ENCODE data around the gene ACAA2. TPM values are rescaled to one million over a fixed set of nuclear protein-coding genes. Genes with fewer than 3 reads are reported as not detected.

Gene ACAA2
- 10 to 100 TPM; 19.8 to 21.4 TPM for total RNA-seq
- 12.3 to 41.8 reads per million in 2 donors for total RNA-seq

- peak; percentile 64 to 74 (median 73) for DNase-seq
- Mint-ChIP-seq H3K36me3 (ENCODE audit: low read depth) (peaks cover 7% of the 10 kb centered on the region), H3K27me3 (no peaks in the 10 kb centered on the region), H3K4me1 (peaks cover 45% of the 10 kb centered on the region), H3K27ac (peak within 1 kb of the TSS; percentile 95), H3K4me3 (peak within 1 kb of the TSS; percentile 100)
- peak; percentile 89 for ATAC-seq
- H3K9me3 ChIP-seq (ENCODE audit: control insufficient read depth, low read length, poor library complexity, severe bottlenecking) = no peaks in the 10 kb centered on the region
These were observed at the start of gene ACAA2 for GRCh38 chr18:49813319-49814146. Gene ACAA2, minus strand, starts transcription at chr18:49813533. Its CDS starts 49 bp downstream, at chr18:49813484.

DNA sequence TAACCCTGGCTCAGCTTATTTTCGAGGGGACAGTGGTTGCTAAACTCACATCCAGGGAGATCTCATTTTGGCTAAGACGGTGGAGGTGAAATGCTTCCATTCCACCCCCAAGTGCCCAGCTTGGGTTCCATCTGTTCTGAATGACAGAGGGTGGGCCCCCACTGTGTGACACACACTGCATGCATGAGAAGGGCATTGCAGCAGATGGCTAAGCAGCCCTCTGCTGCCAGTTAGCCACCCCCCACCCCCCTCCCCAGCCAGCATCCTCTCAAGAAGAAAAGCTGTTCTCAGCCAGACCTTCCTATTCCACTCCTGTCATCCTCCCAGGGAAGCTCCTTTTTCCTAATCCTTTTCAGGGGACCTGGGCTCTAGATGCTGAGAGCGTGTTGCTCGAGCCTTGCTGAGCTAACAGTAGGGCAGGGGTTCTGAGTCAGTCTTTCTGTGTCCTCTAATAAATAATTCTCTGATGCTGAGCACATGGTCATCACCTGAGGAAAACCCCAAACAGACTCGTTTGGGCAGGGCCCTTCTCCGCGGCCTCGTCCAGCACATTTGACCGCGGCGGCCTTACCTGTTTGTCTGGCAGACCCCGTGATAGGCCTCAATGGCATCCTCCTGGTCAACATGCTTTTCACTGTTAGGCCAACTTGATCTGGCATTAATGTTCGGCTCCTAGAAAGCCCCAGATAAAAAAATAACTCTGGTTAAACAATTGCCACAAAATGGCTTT lies 49.5 kb upstream of the ACAA2 start:
- Mint-ChIP-seq H3K27me3 (peaks cover 29% of the 10 kb centered on the region), H3K4me3 (no peak overlapping the region), H3K4me1 (no peaks in the 10 kb centered on the region), H3K27ac (no peak overlapping the region), H3K36me3 (ENCODE audit: low read depth) (peaks cover 5% of the 10 kb centered on the region)
- DNase-seq (no peak), ATAC-seq (no peak)
- H3K9me3 ChIP-seq (ENCODE audit: control insufficient read depth, low read length, poor library complexity, severe bottlenecking) = no peaks in the 10 kb centered on the region

DNA sequence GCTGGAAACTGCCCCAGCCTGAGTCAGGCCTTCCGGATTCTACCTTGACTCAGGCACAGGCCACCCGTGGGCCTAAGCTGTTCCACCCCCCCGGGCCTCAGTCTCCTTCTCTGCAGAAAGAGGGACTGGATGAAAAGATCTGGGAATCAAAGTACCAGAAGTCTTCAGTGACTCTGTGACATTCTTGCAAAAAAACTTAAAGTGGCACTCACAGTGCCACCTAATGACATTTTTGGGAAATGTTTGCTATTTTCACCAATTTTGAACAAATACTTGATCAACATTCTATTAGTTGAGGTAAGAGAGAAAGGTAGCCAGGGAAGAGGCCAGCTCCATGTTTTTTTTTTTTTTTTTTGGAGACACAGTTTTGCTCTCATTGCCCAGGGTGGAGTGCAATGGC lies 48.3 kb upstream of the ACAA2 start:
- no peak for ATAC-seq
- no peaks in the 10 kb centered on the region for H3K9me3 ChIP-seq (ENCODE audit: control insufficient read depth, low read length, poor library complexity, severe bottlenecking)
- H3K4me1 Mint-ChIP-seq = no peaks in the 10 kb centered on the region
- no peak for DNase-seq
- peaks cover under 1% of the 10 kb centered on the region for H3K36me3 Mint-ChIP-seq (ENCODE audit: low read depth)
- peaks cover 20% of the 10 kb centered on the region for H3K27me3 Mint-ChIP-seq
- H3K4me3 Mint-ChIP-seq = no peak overlapping the region
- peak overlapping the region; percentile 4 for H3K27ac Mint-ChIP-seq

- ATAC-seq = no peak
- no peaks in the 10 kb centered on the region for H3K36me3 Mint-ChIP-seq (ENCODE audit: low read depth)
- peaks cover 12% of the 10 kb centered on the region for H3K27me3 Mint-ChIP-seq
- H3K9me3 ChIP-seq (ENCODE audit: control insufficient read depth, low read length, poor library complexity, severe bottlenecking) = no peaks in the 10 kb centered on the region
- no peak overlapping the region for H3K4me3 Mint-ChIP-seq
- no peaks in the 10 kb centered on the region for H3K4me1 Mint-ChIP-seq
- H3K27ac Mint-ChIP-seq = no peak overlapping the region
- no peak for DNase-seq
These were observed 46.4 kb upstream of the ACAA2 start for GRCh38 chr18:49859725-49860124.

DNA sequence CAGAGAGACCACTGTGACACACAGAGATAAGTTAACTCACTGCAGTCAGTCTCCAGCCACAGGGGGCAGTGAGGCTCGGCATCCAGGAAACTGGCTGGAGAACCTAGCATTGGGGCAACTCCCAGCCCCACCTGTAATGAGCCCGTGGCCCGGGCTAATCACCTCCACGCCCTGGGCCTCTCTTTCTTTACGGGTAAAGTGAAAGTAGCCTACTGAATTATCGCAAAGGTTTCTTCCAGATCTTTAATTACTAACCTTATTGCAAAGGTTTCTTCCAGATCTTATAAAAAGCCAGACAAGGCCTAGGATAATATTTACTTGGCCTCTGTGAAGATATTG lies 45.7 kb upstream of the ACAA2 start:
- H3K9me3 ChIP-seq (ENCODE audit: control insufficient read depth, low read length, poor library complexity, severe bottlenecking) = no peaks in the 10 kb centered on the region

GRCh38 chr18:49858309-49859020 lies 45.1 kb upstream of the ACAA2 start:
- ATAC-seq = no peak

More for the DNA sequence above, 45.7 kb upstream of the ACAA2 start:
- Mint-ChIP-seq H3K36me3 (ENCODE audit: low read depth) (no peaks in the 10 kb centered on the region), H3K4me3 (no peak overlapping the region), H3K27ac (no peak overlapping the region), H3K27me3 (peaks cover 5% of the 10 kb centered on the region), H3K4me1 (no peaks in the 10 kb centered on the region)
- ATAC-seq (no peak), DNase-seq (no peak)

GRCh38 chr18:49857708-49858107 lies 44.4 kb upstream of the ACAA2 start:
- no peak overlapping the region for H3K4me3 Mint-ChIP-seq
- H3K4me1 Mint-ChIP-seq = peaks cover 2% of the 10 kb centered on the region
- no peak overlapping the region for H3K27ac Mint-ChIP-seq
- H3K36me3 Mint-ChIP-seq (ENCODE audit: low read depth) = no peaks in the 10 kb centered on the region
- DNase-seq (no peak), ATAC-seq (no peak)
- no peaks in the 10 kb centered on the region for H3K27me3 Mint-ChIP-seq
- no peaks in the 10 kb centered on the region for H3K9me3 ChIP-seq (ENCODE audit: control insufficient read depth, low read length, poor library complexity, severe bottlenecking)

More at GRCh38 chr18:49858309-49859020, 45.1 kb upstream of the ACAA2 start:
- Mint-ChIP-seq H3K36me3 (ENCODE audit: low read depth) (no peaks in the 10 kb centered on the region), H3K4me3 (no peak overlapping the region), H3K27me3 (peaks cover 4% of the 10 kb centered on the region), H3K4me1 (no peaks in the 10 kb centered on the region), H3K27ac (peak overlapping the region; percentile 45)
- H3K9me3 ChIP-seq (ENCODE audit: control insufficient read depth, low read length, poor library complexity, severe bottlenecking) = no peaks in the 10 kb centered on the region
- peak; percentile 22 to 61 (median 37) for DNase-seq

- Mint-ChIP-seq H3K4me3 (no peak overlapping the region), H3K4me1 (peaks cover 4% of the 10 kb centered on the region), H3K27ac (no peak overlapping the region)
These were observed 43.2 kb upstream of the ACAA2 start for GRCh38 chr18:49856496-49856895.

DNA sequence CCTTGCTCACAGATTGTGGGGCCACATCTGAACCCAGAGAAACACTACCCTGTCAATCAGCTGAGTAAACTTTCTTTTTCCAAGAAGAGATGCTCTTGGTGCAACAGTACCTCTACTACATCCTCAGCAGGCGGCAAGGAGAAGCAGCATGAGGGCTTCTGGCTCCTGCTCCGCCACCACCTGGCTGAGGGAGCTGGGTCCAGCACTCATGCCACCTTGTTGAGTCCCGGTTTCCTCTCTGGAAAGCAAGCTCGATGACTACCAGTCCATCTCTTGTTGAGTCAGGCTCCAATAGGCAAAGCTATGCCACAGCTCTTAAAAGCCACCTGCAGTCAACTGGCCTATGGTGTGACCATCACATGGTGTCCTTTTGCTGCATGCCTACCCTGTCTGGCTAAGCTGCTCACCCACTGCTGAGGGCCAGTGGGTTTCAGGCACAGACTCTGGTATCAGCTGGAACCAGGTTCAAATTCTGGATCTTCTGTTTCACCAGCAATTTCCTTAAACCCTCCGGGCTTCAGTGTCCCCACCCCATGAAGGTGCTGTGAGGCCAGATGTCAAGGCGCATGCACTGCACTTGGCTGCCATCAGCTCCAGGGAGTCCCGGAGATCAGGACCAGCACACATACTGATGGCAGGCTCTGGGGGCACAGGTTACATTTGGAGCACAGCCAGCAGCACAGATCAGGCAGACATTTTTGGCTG lies 42.5 kb upstream of the ACAA2 start:
- ATAC-seq (no peak), DNase-seq (no peak)
- Mint-ChIP-seq H3K27me3 (peaks cover 2% of the 10 kb centered on the region), H3K4me1 (peaks cover 4% of the 10 kb centered on the region), H3K36me3 (ENCODE audit: low read depth) (no peaks in the 10 kb centered on the region), H3K4me3 (no peak overlapping the region), H3K27ac (no peak overlapping the region)
- no peaks in the 10 kb centered on the region for H3K9me3 ChIP-seq (ENCODE audit: control insufficient read depth, low read length, poor library complexity, severe bottlenecking)

More at GRCh38 chr18:49856496-49856895, 43.2 kb upstream of the ACAA2 start:
- H3K36me3 Mint-ChIP-seq (ENCODE audit: low read depth) = no peaks in the 10 kb centered on the region
- H3K9me3 ChIP-seq (ENCODE audit: control insufficient read depth, low read length, poor library complexity, severe bottlenecking) = no peaks in the 10 kb centered on the region
- DNase-seq (no peak), ATAC-seq (no peak)
- H3K27me3 Mint-ChIP-seq = no peaks in the 10 kb centered on the region

GRCh38 chr18:49854681-49855080 lies 41.3 kb upstream of the ACAA2 start:
- Mint-ChIP-seq H3K27ac (peak overlapping the region; percentile 63), H3K4me3 (no peak overlapping the region)
- no peak for ATAC-seq

GRCh38 chr18:49853436-49853835 lies 40.1 kb upstream of the ACAA2 start:
- ATAC-seq = no peak
- Mint-ChIP-seq H3K4me1 (peaks cover 11% of the 10 kb centered on the region), H3K27ac (no peak overlapping the region), H3K27me3 (peaks cover 21% of the 10 kb centered on the region), H3K36me3 (ENCODE audit: low read depth) (peaks cover 4% of the 10 kb centered on the region), H3K4me3 (no peak overlapping the region)
- no peak for DNase-seq
- no peaks in the 10 kb centered on the region for H3K9me3 ChIP-seq (ENCODE audit: control insufficient read depth, low read length, poor library complexity, severe bottlenecking)

More at GRCh38 chr18:49854681-49855080, 41.3 kb upstream of the ACAA2 start:
- H3K9me3 ChIP-seq (ENCODE audit: control insufficient read depth, low read length, poor library complexity, severe bottlenecking) = no peaks in the 10 kb centered on the region
- Mint-ChIP-seq H3K4me1 (peaks cover 6% of the 10 kb centered on the region), H3K27me3 (peaks cover 12% of the 10 kb centered on the region), H3K36me3 (ENCODE audit: low read depth) (no peaks in the 10 kb centered on the region)
- no peak for DNase-seq

DNA sequence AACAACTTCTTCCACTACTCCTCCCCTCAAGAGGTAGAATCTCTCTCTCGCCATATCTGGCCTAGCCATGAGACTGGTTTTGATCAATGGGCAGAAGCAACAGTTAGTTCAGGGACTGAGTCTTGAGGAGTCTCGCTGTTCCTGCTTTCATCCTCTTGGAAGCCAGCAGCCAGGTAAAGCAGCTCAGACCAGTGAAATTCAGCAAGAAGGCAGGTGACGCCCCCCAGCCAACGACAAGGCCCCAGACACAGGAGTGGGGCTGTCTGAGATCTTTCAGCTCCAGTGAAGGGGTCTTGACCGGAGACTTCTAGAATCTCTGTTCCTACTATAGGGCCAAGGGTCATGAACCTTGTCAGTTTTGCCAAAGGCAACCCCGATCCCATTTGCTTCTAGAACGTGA lies 39.7 kb upstream of the ACAA2 start:
- H3K27me3 Mint-ChIP-seq = peaks cover 25% of the 10 kb centered on the region
- H3K4me1 Mint-ChIP-seq = peaks cover 12% of the 10 kb centered on the region
- H3K27ac Mint-ChIP-seq = no peak overlapping the region
- no peaks in the 10 kb centered on the region for H3K9me3 ChIP-seq (ENCODE audit: control insufficient read depth, low read length, poor library complexity, severe bottlenecking)
- DNase-seq (no peak), ATAC-seq (no peak)
- peaks cover 6% of the 10 kb centered on the region for H3K36me3 Mint-ChIP-seq (ENCODE audit: low read depth)
- H3K4me3 Mint-ChIP-seq = no peak overlapping the region
